ENCODE data around the gene PAGE2B.

GRCh38 chrX:55056820-55057674 lies 17.8 kb upstream of the PAGE2B start:
- TF ChIP-seq CTCF (conservative IDR thresholded peaks at IDR 0.05) (no peak), ZFX (IDR thresholded peaks at IDR 0.05) (no peak)

Data from C4-2B (cell line).